ENCODE results near the gene KIF16B. TPM values are rescaled to one million over a fixed set of nuclear protein-coding genes. Genes with fewer than 3 reads are reported as not detected.

Gene KIF16B
- total RNA-seq, 6 experiments from 2014 or later, result 0.31 to 3.4 (median 3.2) TPM

DNA sequence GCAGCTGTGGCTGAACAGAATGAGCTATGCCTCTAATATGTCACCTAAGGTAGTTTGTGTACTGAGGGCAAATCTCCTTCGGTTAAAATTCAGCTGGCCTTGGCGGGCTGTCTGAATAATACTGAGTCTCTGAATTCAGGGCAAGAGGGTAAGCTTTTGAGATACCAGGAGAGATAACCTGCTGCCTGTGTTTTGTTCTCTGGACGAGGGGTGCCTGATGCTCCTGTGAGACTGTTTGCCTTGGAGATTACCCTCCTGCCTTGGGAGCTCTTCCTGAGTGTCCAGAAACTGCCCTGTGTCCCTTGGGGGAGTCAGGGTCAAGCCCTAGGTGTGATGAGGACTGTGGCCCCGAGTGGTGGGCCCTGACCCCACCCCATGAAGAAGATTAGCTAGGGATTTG is 282.9 kb downstream of the KIF16B start:
- no peak overlapping the region for H3K4me3 Mint-ChIP-seq
- no peaks in the 10 kb centered on the region for H3K4me1 Mint-ChIP-seq (ENCODE audit: low read depth)
- H3K36me3 Mint-ChIP-seq (ENCODE audit: low read depth), result no peaks in the 10 kb centered on the region
- H3K27ac Mint-ChIP-seq, result no peak overlapping the region
- no peak for DNase-seq
- TF ChIP-seq, protein P1, sequence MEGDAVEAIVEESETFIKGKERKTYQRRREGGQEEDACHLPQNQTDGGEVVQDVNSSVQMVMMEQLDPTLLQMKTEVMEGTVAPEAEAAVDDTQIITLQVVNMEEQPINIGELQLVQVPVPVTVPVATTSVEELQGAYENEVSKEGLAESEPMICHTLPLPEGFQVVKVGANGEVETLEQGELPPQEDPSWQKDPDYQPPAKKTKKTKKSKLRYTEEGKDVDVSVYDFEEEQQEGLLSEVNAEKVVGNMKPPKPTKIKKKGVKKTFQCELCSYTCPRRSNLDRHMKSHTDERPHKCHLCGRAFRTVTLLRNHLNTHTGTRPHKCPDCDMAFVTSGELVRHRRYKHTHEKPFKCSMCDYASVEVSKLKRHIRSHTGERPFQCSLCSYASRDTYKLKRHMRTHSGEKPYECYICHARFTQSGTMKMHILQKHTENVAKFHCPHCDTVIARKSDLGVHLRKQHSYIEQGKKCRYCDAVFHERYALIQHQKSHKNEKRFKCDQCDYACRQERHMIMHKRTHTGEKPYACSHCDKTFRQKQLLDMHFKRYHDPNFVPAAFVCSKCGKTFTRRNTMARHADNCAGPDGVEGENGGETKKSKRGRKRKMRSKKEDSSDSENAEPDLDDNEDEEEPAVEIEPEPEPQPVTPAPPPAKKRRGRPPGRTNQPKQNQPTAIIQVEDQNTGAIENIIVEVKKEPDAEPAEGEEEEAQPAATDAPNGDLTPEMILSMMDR (IDR thresholded peaks at IDR 0.05), result no peak
- H3K9me3 Mint-ChIP-seq, result peaks cover 13% of the 10 kb centered on the region
- no peaks in the 10 kb centered on the region for H3K27me3 Mint-ChIP-seq (ENCODE audit: insufficient read depth)

DNA sequence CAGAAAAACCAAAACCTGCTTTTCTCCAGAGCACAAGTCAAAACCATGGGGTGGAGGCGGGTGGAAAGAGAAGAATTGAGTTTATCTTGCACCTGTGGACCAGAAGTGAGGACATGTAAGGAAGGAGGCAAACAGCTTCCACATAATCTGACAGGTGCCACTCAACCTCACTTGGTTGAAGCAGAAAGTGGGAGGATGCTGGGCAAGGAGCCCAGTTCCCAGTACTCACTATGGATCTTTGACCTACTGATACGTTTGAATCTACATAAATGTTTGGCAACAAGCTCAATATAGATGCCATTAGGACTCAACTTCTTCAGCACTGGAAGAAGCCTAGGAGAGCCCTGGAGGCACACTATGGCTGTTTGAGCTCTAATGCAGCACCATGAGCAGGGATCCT is 285.5 kb downstream of the KIF16B start:
- Mint-ChIP-seq H3K27me3 (ENCODE audit: insufficient read depth) (no peaks in the 10 kb centered on the region), H3K4me3 (no peak overlapping the region), H3K4me1 (ENCODE audit: low read depth) (no peaks in the 10 kb centered on the region), H3K27ac (no peak overlapping the region), H3K36me3 (ENCODE audit: low read depth) (no peaks in the 10 kb centered on the region), H3K9me3 (peaks cover 32% of the 10 kb centered on the region)
- TF ChIP-seq, protein P1 (IDR thresholded peaks at IDR 0.05), result no peak
- DNase-seq, result no peak

DNA sequence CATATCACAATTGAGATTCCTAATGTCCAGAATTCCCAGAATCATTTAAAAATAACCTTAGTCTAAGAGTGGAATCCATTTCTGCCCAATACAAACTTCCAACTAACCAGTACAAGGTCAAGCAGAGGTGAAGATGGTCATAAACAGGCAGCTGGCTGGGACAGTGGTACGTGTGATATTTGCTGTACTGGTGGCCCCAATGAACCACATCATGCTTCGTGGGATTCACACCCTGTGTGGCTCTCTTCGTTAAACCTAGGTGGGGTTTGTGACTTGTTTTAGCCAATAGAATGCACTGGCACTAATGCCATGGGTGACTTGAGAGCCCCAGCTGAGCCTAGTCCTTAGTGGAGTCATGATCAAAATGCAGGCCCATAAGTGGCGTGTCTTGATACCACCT is 286.6 kb downstream of the KIF16B start:
- no peaks in the 10 kb centered on the region for H3K4me1 Mint-ChIP-seq (ENCODE audit: low read depth)
- H3K36me3 Mint-ChIP-seq (ENCODE audit: low read depth), result no peaks in the 10 kb centered on the region
- no peaks in the 10 kb centered on the region for H3K27me3 Mint-ChIP-seq (ENCODE audit: insufficient read depth)
- H3K4me3 Mint-ChIP-seq, result no peak overlapping the region
- DNase-seq, result no peak
- TF ChIP-seq, protein P1 (IDR thresholded peaks at IDR 0.05), result no peak
- peaks cover 39% of the 10 kb centered on the region for H3K9me3 Mint-ChIP-seq
- no peak overlapping the region for H3K27ac Mint-ChIP-seq

DNA sequence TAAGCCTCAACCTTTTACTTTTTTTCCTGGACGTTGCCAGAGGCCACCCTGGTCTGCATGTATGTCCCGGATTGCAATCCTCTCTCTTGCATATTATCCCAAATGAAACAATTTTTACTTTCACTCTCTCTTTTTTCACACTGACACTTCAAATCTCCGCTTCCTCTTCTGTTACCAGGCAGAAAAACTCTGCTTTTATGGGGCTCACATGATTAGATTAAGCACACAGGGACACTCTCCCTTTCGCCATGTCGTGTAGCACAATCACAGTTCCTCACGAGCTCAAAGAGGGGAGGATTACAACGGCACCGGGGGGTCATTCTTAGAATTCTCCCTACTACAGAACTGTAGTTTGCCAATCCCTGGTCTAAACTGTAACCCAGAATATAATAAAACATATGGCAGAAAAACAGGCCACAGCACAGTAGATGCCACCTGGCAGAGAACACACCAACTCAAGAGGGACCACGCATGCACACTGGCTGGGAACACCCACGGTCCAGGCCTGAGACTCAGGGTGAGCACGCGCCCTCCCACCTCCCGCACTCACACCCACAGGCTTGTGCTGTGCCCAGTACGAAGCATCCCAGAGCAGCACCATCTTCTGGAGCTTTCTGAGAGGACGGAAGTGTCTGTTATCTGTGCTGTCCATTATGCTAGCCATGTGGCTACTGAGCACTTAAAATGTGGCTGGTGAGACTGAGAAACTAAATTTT is 288.7 kb downstream of the KIF16B start:
- H3K36me3 Mint-ChIP-seq (ENCODE audit: low read depth), result no peaks in the 10 kb centered on the region
- no peak overlapping the region for H3K4me3 Mint-ChIP-seq
- TF ChIP-seq, protein P1 (IDR thresholded peaks at IDR 0.05), result no peak
- no peaks in the 10 kb centered on the region for H3K4me1 Mint-ChIP-seq (ENCODE audit: low read depth)
- peaks cover 31% of the 10 kb centered on the region for H3K9me3 Mint-ChIP-seq
- no peak overlapping the region for H3K27ac Mint-ChIP-seq
- no peaks in the 10 kb centered on the region for H3K27me3 Mint-ChIP-seq (ENCODE audit: insufficient read depth)
- no peak for DNase-seq

DNA sequence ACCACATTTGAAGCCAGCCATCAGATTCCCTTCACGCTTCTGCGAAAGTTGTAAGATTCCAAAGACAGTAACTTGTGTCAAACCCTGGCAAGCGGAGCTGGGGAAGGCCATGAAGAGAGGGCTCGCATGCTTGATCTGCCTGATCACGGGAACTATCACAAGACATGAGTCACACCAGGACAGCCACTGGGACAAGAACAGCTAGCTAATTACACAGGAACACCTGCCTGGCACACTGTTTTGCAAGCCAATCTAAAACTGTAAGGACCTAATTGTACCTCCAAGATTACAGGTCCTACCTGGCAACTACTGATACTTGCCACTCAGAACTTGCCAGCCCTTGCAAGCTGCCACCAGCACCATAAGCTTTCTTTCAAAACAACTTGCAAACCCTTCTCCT is 289.3 kb downstream of the KIF16B start:
- H3K27me3 Mint-ChIP-seq (ENCODE audit: insufficient read depth), result no peaks in the 10 kb centered on the region
- TF ChIP-seq, protein P1 (IDR thresholded peaks at IDR 0.05), result no peak
- no peaks in the 10 kb centered on the region for H3K36me3 Mint-ChIP-seq (ENCODE audit: low read depth)
- H3K9me3 Mint-ChIP-seq, result peaks cover 27% of the 10 kb centered on the region
- no peak overlapping the region for H3K27ac Mint-ChIP-seq
- H3K4me1 Mint-ChIP-seq (ENCODE audit: low read depth), result no peaks in the 10 kb centered on the region
- DNase-seq, result no peak
- H3K4me3 Mint-ChIP-seq, result no peak overlapping the region
